HL-60 (cell line): ENCODE data around the gene AP1B1.
"Not testable (repeated sequence)": the region's sequence is repeated elsewhere in the genome, so short reads cannot be mapped to it uniquely, and the experiment has no call there.

ENCODE experiments used
- DNase-seq, 2 experiments: peaks; one replicate each; pipeline ENCODE4 v3.0.0-alpha.2; 2010 to 2020; ENCODE audit warnings: low read depth in 1 of 2, low spot score in 1 of 2
- H3K27ac ChIP-seq: fragments of 250-450 bp; sonication (Bioruptor Pico); replicated peaks from 2 replicates; pipeline ENCODE4 v1.5.1; 2020; ENCODE audit warnings: mild to moderate bottlenecking, moderate library complexity
- H3K27me3 ChIP-seq: fragments of 250-450 bp; sonication (Bioruptor Pico); 2 replicates; pipeline ENCODE4 v1.5.1; 2021; ENCODE audit warnings: mild to moderate bottlenecking, moderate library complexity; ENCODE audit not compliant: insufficient read depth, poor library complexity, severe bottlenecking
- H3K4me3 ChIP-seq: replicated peaks from 2 replicates; pipeline ENCODE4 v1.5.1; 2011; ENCODE audit warnings: mild to moderate bottlenecking, control low read depth, low read length; ENCODE audit not compliant: insufficient read depth
- GABPA ChIP-seq: IDR thresholded peaks from 2 replicates; pipeline ENCODE4 v1.6.1; 2012; ENCODE audit warnings: low read depth
- POLR2AphosphoS5 ChIP-seq: IDR thresholded peaks from 2 replicates; pipeline ENCODE4 v1.6.1; 2012; ENCODE audit warnings: low read depth
- REST ChIP-seq: IDR thresholded peaks from 2 replicates; pipeline ENCODE4 v1.6.1; 2012; ENCODE audit warnings: low read depth; ENCODE audit not compliant: insufficient replicate concordance
- SPI1 ChIP-seq: IDR thresholded peaks from 2 replicates; pipeline ENCODE4 v1.6.1; 2012; ENCODE audit warnings: low read depth, mild to moderate bottlenecking, borderline replicate concordance
- TF ChIP-seq, protein P1 (sequence below): IDR thresholded peaks from one replicate; pipeline ENCODE4 v1.5.1; 2011; ENCODE audit warnings: low read length, control low read depth, inconsistent platforms; ENCODE audit not compliant: insufficient read depth

Gene AP1B1

GRCh38 chr22:29380856-29381255 lies 7.5 kb downstream of the AP1B1 start:
- no peak for TF ChIP-seq POLR2AphosphoS5
- TF ChIP-seq, protein P1, sequence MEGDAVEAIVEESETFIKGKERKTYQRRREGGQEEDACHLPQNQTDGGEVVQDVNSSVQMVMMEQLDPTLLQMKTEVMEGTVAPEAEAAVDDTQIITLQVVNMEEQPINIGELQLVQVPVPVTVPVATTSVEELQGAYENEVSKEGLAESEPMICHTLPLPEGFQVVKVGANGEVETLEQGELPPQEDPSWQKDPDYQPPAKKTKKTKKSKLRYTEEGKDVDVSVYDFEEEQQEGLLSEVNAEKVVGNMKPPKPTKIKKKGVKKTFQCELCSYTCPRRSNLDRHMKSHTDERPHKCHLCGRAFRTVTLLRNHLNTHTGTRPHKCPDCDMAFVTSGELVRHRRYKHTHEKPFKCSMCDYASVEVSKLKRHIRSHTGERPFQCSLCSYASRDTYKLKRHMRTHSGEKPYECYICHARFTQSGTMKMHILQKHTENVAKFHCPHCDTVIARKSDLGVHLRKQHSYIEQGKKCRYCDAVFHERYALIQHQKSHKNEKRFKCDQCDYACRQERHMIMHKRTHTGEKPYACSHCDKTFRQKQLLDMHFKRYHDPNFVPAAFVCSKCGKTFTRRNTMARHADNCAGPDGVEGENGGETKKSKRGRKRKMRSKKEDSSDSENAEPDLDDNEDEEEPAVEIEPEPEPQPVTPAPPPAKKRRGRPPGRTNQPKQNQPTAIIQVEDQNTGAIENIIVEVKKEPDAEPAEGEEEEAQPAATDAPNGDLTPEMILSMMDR = no peak
- no peak for TF ChIP-seq REST
- TF ChIP-seq SPI1 = no peak
- TF ChIP-seq GABPA = no peak
- Histone ChIP-seq H3K27ac (no peak overlapping the region), H3K4me3 (no peak overlapping the region), H3K27me3 (no peaks in the 10 kb centered on the region)
- no peak for DNase-seq

DNA sequence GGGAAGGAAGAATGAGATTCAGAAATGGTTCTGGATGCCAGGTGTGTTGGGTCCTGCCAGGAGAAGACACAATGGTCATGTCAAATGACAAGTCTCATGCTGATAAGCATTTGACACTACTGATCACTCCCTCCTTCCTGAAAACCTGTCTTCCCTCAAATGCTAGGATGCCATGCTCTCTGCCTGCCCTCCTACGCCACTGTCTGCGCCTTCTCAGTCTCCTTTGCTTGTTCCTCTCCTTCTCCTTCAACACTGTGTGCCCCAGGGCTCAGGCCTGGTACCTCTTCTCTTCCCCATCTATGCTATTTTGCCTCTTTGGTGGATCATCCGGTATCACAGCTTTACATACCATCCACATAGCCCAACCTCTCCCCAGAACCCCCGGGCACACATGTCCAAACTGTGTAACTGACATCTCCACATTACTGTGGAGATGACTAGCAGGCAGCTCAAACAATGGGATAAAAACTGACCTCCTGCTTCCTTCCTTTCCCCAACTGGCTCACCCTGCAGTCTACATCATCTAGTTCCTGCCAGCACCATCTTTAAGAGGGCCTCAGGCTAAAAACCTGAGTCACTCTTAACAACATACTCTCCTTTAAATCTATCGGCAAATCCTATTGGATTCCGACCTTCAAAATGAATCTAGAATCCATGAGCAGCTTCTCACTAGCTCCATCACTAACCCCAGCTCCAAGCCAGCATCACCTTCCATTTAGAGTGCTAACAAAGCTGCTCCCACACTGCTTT lies 8.2 kb downstream of the AP1B1 start:
- no peak overlapping the region for H3K27ac ChIP-seq
- TF ChIP-seq, protein P1 = no peak
- TF ChIP-seq REST = no peak
- TF ChIP-seq SPI1 = no peak
- TF ChIP-seq POLR2AphosphoS5 = no peak
- no peak for TF ChIP-seq GABPA
- H3K4me3 ChIP-seq = no peak overlapping the region
- H3K27me3 ChIP-seq = no peaks in the 10 kb centered on the region
- no peak for DNase-seq

DNA sequence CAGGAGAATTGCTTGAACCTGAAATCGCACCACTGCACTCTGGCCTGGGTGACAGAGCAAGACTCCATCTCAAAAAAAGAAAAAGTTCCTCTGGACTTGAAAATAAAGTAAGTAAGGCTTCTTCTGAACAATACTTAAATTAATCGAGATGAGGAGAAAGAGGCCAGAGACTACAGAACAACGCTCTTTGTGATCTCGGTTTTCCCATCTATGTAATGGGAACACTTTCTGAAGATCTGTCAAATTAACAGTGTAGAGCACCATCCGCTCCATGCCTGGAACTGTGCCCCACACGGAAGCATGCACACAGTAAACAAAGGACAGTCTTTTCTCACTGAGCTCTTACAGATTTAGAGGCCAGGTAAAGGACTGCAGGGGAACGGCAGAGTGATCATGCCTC lies 9.1 kb downstream of the AP1B1 start:
- DNase-seq = no peak
- Histone ChIP-seq H3K4me3 (no peak overlapping the region), H3K27ac (no peak overlapping the region), H3K27me3 (no peaks in the 10 kb centered on the region)
- TF ChIP-seq SPI1 = no peak

DNA sequence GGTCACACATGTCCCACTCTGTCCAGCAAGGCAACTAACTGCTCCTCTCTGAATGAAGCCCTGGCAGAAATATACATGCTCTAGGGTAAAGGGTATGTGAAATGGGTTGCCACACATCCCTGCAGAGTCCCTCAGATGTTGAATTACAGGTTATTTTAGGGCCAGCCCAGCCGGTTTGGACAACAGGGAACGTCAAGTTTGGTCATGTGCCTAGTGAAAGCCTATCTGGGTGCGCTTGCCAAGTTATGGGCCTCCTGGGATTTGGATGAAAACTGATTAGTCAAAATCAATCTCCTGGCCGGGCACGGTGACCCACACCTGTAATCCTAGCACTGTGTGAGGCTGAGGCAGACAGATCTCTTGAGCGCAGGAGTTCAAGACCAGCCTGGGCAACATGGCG lies 10.4 kb downstream of the AP1B1 start:
- no peak overlapping the region for H3K27ac ChIP-seq
- no peaks in the 10 kb centered on the region for H3K27me3 ChIP-seq
- DNase-seq = no peak
- TF ChIP-seq, protein P1 = no peak
- TF ChIP-seq SPI1 (no peak), GABPA (no peak), POLR2AphosphoS5 (no peak), REST (no peak)
- H3K4me3 ChIP-seq = no peak overlapping the region

DNA sequence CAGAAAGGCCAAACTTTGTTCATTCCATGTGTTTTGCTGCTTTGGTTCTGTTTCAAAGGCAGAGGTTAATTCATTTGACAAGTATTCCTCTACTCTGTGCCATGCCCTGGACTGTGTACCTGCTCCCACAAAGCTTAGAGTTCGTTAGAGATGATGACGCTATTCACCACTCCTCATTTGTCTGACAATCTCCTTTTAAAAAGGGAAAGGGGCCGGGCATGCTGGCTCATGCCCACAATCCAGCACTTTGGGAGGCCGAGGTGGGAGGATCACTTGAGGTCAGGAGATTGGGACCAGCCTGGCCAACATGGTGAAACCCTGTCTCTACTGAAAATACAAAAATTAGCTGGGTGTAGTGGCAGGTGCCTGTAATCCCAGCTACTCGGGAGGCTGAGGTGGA lies 11.7 kb downstream of the AP1B1 start:
- not testable (repeated sequence) for H3K4me3 ChIP-seq, H3K27ac ChIP-seq, H3K27me3 ChIP-seq, DNase-seq
